Activated naive CD4-positive, alpha-beta T cell treated with anti-CD3 and anti-CD28 coated beads for 36 hours (primary cell): ENCODE data around the gene FBLN7. TPM values are rescaled to one million over a fixed set of nuclear protein-coding genes. Genes with fewer than 3 reads are reported as not detected.

Experiments used
- CTCF ChIA-PET: fragments of 350-600 bp; sonication (Branson Sonifier 250); formaldehyde crosslinking; loops from one replicate; lab custom pipeline; 2021; ENCODE audit warnings: antibody characterized with exemption; lab: Charles Lee
- DNase-seq: peaks from one replicate; pipeline ENCODE4 v3.0.0-alpha.2; 2020
- H3K27ac Mint-ChIP-seq: one replicate; pipeline ENCODE4 v1.8.0; 2021; ENCODE audit warnings: mild to moderate bottlenecking, mixed read lengths
- H3K27me3 Mint-ChIP-seq: one replicate; pipeline ENCODE4 v1.8.0; 2021; ENCODE audit warnings: low read depth, mixed read lengths
- H3K36me3 Mint-ChIP-seq: one replicate; pipeline ENCODE4 v1.8.0; 2021; ENCODE audit warnings: low read depth, mixed read lengths
- H3K4me1 Mint-ChIP-seq: one replicate; pipeline ENCODE4 v1.8.0; 2021; ENCODE audit warnings: low read depth, mixed read lengths
- H3K4me3 Mint-ChIP-seq: one replicate; pipeline ENCODE4 v1.8.0; 2021; ENCODE audit warnings: mild to moderate bottlenecking, moderate library complexity, mixed read lengths
- H3K9me3 Mint-ChIP-seq: one replicate; pipeline ENCODE4 v1.8.0; 2021; ENCODE audit warnings: mixed read lengths
- intact Hi-C: fragments of 100-400 bp; cut with micrococcal nuclease; formaldehyde crosslinking; loops from one replicate; pipeline ENCODE4 v1.15.1; 2023
- total RNA-seq, 2 experiments: library from RNA; stranded (reverse); gene quantifications; one replicate each; pipeline ENCODE4 v1.2.3, GENCODE V29; 2021

FBLN7 gene
- total RNA-seq, 2 experiments from 2014 or later, result 34.5 to 39.0 TPM

GRCh38 chr2:112229348-112229747 is 91.2 kb downstream of the FBLN7 start:
- CTCF ChIA-PET, result no interaction called here
- Mint-ChIP-seq H3K9me3 (no peaks in the 10 kb centered on the region), H3K4me3 (no peak overlapping the region), H3K4me1 (no peaks in the 10 kb centered on the region), H3K27ac (no peak overlapping the region), H3K27me3 (no peaks in the 10 kb centered on the region), H3K36me3 (peaks cover 39% of the 10 kb centered on the region)
- DNase-seq, result no peak
- intact Hi-C loops, result no loop called here

DNA sequence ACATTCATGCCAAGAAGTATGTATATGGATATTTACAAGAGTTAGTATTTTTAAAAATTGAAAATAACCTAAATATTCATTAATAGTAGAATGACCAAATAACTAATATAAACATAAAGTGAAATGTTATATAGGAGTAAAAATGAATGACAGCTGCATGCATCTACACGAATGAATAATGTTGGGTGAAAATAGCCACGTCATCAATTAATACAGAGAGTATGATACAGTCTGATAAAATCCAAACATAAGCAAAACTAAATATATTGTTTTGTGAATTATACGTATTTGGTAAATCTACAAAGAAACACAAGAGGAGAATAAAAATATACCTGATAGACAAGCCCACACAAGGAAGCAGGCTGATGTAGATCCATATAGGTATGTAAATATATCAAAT is 92.2 kb downstream of the FBLN7 start:
- Mint-ChIP-seq H3K9me3 (no peaks in the 10 kb centered on the region), H3K27ac (no peak overlapping the region), H3K4me3 (no peak overlapping the region), H3K4me1 (no peaks in the 10 kb centered on the region), H3K27me3 (no peaks in the 10 kb centered on the region), H3K36me3 (peaks cover 35% of the 10 kb centered on the region)
- intact Hi-C loops, result no loop called here
- CTCF ChIA-PET, result no interaction called here
- no peak for DNase-seq

Other genes starting within 250 kb of the FBLN7 start
- gene MERTK, start 239.8 kb upstream of the FBLN7 start, total RNA-seq, result under 1 TPM; 0.57 to 0.88 TPM
- 10 to 100 TPM; 10.5 to 12.0 TPM for gene TMEM87B, start 83.1 kb upstream of the FBLN7 start, total RNA-seq
- gene ZC3H8, start 116.7 kb downstream of the FBLN7 start, total RNA-seq, result 10 to 100 TPM; 15.5 to 18.7 TPM
- gene ZC3H6, start 137.2 kb downstream of the FBLN7 start, total RNA-seq, result 10 to 100 TPM; 18.5 to 18.7 TPM